Panc1 (cell line): ENCODE results near the gene GNG5.

ENCODE experiments used
- POLR2AphosphoS5 ChIP-seq: IDR thresholded peaks from 2 replicates; pipeline ENCODE4 v1.6.1; 2012; ENCODE audit warnings: mild to moderate bottlenecking, low read depth, low read length, moderate library complexity
- SIN3A ChIP-seq: IDR thresholded peaks from 2 replicates; pipeline ENCODE4 v1.6.1; 2012; ENCODE audit warnings: low read depth, mild to moderate bottlenecking, low read length, moderate library complexity, borderline replicate concordance; ENCODE audit not compliant: insufficient read depth
- TCF7L2 ChIP-seq: IDR thresholded peaks from 2 replicates; pipeline ENCODE4 v1.6.1; 2011; ENCODE audit warnings: mild to moderate bottlenecking, low read depth, low read length, inconsistent platforms
- TF ChIP-seq, protein P1 (sequence below), 2 experiments: IDR thresholded peaks; 2 replicates each; pipeline ENCODE4 v1.6.1; 2011 to 2012; ENCODE audit warnings: low read depth in 2 of 2, control low read depth in 1 of 2, low read length in 1 of 2, mild to moderate bottlenecking in 1 of 2, moderate library complexity in 1 of 2; ENCODE audit not compliant: insufficient read depth in 1 of 2
- TF ChIP-seq, protein P2 (sequence below): fragments of 450-650 bp; IDR thresholded peaks from 2 replicates; pipeline ENCODE4 v1.5.1; 2017; ENCODE audit warnings: mild to moderate bottlenecking

DNA sequence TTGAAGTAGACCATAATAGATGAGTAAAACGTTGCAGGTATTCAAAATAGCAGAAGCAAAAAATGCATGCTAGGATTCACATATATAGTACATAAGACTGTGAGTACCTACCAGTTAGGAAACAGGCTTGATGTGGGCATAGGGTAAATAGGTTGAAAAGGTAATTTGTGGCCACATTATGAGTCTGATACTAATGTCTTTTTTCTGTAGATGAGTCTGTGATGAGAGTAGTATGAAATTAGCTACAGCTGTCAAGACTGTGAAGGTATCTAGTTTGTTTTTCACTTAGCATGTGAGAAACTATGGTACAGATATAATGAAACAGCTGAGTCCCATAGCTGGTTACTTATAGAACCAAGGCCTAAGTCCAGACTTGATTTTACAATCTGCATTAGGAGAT is 12.6 kb downstream of the GNG5 start:
- TF ChIP-seq POLR2AphosphoS5 (no peak), TCF7L2 (no peak), SIN3A (no peak)
- TF ChIP-seq, protein P1, sequence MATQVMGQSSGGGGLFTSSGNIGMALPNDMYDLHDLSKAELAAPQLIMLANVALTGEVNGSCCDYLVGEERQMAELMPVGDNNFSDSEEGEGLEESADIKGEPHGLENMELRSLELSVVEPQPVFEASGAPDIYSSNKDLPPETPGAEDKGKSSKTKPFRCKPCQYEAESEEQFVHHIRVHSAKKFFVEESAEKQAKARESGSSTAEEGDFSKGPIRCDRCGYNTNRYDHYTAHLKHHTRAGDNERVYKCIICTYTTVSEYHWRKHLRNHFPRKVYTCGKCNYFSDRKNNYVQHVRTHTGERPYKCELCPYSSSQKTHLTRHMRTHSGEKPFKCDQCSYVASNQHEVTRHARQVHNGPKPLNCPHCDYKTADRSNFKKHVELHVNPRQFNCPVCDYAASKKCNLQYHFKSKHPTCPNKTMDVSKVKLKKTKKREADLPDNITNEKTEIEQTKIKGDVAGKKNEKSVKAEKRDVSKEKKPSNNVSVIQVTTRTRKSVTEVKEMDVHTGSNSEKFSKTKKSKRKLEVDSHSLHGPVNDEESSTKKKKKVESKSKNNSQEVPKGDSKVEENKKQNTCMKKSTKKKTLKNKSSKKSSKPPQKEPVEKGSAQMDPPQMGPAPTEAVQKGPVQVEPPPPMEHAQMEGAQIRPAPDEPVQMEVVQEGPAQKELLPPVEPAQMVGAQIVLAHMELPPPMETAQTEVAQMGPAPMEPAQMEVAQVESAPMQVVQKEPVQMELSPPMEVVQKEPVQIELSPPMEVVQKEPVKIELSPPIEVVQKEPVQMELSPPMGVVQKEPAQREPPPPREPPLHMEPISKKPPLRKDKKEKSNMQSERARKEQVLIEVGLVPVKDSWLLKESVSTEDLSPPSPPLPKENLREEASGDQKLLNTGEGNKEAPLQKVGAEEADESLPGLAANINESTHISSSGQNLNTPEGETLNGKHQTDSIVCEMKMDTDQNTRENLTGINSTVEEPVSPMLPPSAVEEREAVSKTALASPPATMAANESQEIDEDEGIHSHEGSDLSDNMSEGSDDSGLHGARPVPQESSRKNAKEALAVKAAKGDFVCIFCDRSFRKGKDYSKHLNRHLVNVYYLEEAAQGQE (IDR thresholded peaks at IDR 0.05; ENCODE audit: insufficient read depth in 1 of 2, low read depth in 2 of 2, low read length in 1 of 2) = no peak
- TF ChIP-seq, protein P2, sequence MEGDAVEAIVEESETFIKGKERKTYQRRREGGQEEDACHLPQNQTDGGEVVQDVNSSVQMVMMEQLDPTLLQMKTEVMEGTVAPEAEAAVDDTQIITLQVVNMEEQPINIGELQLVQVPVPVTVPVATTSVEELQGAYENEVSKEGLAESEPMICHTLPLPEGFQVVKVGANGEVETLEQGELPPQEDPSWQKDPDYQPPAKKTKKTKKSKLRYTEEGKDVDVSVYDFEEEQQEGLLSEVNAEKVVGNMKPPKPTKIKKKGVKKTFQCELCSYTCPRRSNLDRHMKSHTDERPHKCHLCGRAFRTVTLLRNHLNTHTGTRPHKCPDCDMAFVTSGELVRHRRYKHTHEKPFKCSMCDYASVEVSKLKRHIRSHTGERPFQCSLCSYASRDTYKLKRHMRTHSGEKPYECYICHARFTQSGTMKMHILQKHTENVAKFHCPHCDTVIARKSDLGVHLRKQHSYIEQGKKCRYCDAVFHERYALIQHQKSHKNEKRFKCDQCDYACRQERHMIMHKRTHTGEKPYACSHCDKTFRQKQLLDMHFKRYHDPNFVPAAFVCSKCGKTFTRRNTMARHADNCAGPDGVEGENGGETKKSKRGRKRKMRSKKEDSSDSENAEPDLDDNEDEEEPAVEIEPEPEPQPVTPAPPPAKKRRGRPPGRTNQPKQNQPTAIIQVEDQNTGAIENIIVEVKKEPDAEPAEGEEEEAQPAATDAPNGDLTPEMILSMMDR = no peak
